H1 (cell line): Measurements from ENCODE around the gene LEMD1. TPM values are rescaled to one million over a fixed set of nuclear protein-coding genes. Genes with fewer than 3 reads are reported as not detected.

Experiments
- CTCF ChIA-PET: fragments of 300-600 bp; sonication (Branson Sonifier 250); formaldehyde crosslinking; loops from one replicate; lab custom pipeline; 2021; ENCODE audit not compliant: partially characterized antibody; lab: Charles Lee
- POLR2A ChIA-PET: fragments of 300-600 bp; sonication (Branson Sonifier 250); formaldehyde crosslinking; loops from one replicate; lab custom pipeline; 2021; ENCODE audit warnings: inconsistent platforms; ENCODE audit not compliant: partially characterized antibody; lab: Charles Lee
- DNase-seq, 2 experiments: peaks; one replicate each; pipeline versions ENCODE4 v3.0.0 to v3.0.0-alpha.2; 2010 to 2022; ENCODE audit warnings: low spot score in 2 of 2, low read depth in 1 of 2, mixed read lengths in 1 of 2
- FAIRE-seq: peaks from 2 replicates; lab custom pipeline; 2011; peaks lifted over from hg19 to GRCh38; lab: Jason Lieb, UNC
- H2AFZ ChIP-seq: 2 replicates; pipeline ENCODE4 v1.8.1; 2012; ENCODE audit warnings: low read length, inconsistent platforms
- H2AK5ac ChIP-seq: 2 replicates; pipeline ENCODE4 v1.6.1; 2013; ENCODE audit warnings: low read depth, low read length
- H2BK120ac ChIP-seq: replicated peaks from 2 replicates; pipeline ENCODE3; 2013; ENCODE audit warnings: low read depth, low read length, inconsistent platforms
- H2BK12ac ChIP-seq: 2 replicates; pipeline ENCODE4 v1.6.1; 2013; ENCODE audit warnings: low read depth, low read length
- H2BK15ac ChIP-seq: 2 replicates; pipeline ENCODE4 v1.6.1; 2013; ENCODE audit warnings: low read length
- H2BK20ac ChIP-seq: 2 replicates; pipeline ENCODE4 v1.6.1; 2013; ENCODE audit warnings: low read length
- H2BK5ac ChIP-seq: 2 replicates; pipeline ENCODE4 v1.6.1; 2013; ENCODE audit warnings: low read depth, low read length
- H3K14ac ChIP-seq: 2 replicates; pipeline ENCODE4 v1.6.1; 2013; ENCODE audit warnings: inconsistent platforms; ENCODE audit not compliant: insufficient read length
- H3K18ac ChIP-seq: 2 replicates; pipeline ENCODE4 v1.6.1; 2013; ENCODE audit warnings: low read length; ENCODE audit errors: extremely low read depth
- H3K23ac ChIP-seq: 2 replicates; pipeline ENCODE4 v1.6.1; 2013; ENCODE audit warnings: inconsistent platforms; ENCODE audit not compliant: insufficient read length
- H3K23me2 ChIP-seq: 2 replicates; pipeline ENCODE4 v1.6.1; 2013; ENCODE audit warnings: low read depth, low read length
- H3K27ac ChIP-seq: 2 replicates; pipeline ENCODE4 v1.6.1; 2011; ENCODE audit warnings: low read depth, low read length, inconsistent platforms
- H3K27me3 ChIP-seq, 4 experiments: replicated peaks in 1 of 4; 1 replicate in 1 of 4; 2 replicates in 3 of 4; pipeline versions ENCODE4 v1.6.1 to v1.8.1; 2011 to 2013; ENCODE audit warnings: low read length in 3 of 4, mild to moderate bottlenecking in 3 of 4, inconsistent platforms in 2 of 4, mixed read lengths in 2 of 4, moderate library complexity in 1 of 4; ENCODE audit not compliant: control insufficient read depth in 3 of 4, insufficient read depth in 3 of 4; ENCODE audit errors: extremely low read depth in 1 of 4
- H3K36me3 ChIP-seq, 4 experiments: 2 replicates each; pipeline versions ENCODE4 v1.6.1 to v1.8.1; 2011 to 2013; ENCODE audit warnings: mild to moderate bottlenecking in 4 of 4, low read length in 3 of 4, moderate library complexity in 2 of 4, control low read depth in 1 of 4, inconsistent platforms in 1 of 4; ENCODE audit not compliant: insufficient read depth in 4 of 4, control insufficient read depth in 2 of 4
- H3K4ac ChIP-seq: replicated peaks from 2 replicates; pipeline ENCODE3; 2013; ENCODE audit warnings: low read length, low read depth, mixed read lengths, inconsistent platforms; ENCODE audit not compliant: insufficient read length
- H3K4me1 ChIP-seq, 4 experiments: replicated peaks in 1 of 4; 1 replicate in 1 of 4; 2 replicates in 3 of 4; pipeline versions ENCODE4 v1.6.1 to v1.8.1; 2011 to 2013; ENCODE audit warnings: low read length in 3 of 4, inconsistent platforms in 2 of 4, mixed read lengths in 1 of 4; ENCODE audit not compliant: insufficient read depth in 4 of 4, control insufficient read depth in 3 of 4
- H3K4me2 ChIP-seq, 2 experiments: 2 replicates each; pipeline versions ENCODE4 v1.6.1 to v1.8.1; 2011 to 2013; ENCODE audit warnings: low read depth in 2 of 2, low read length in 2 of 2, control low read depth in 1 of 2, inconsistent platforms in 1 of 2, mild to moderate bottlenecking in 1 of 2; ENCODE audit not compliant: insufficient read depth in 1 of 2
- H3K4me3 ChIP-seq, 4 experiments: fragments of 200-600, 300-600 bp in 1 of 4; sonication (generic), shearing (Covaris generic), sonication (Bioruptor Twin) in 1 of 4; 2 replicates each; pipeline versions ENCODE4 v1.5.1 to v1.8.1; 2011 to 2016; ENCODE audit warnings: low read length in 4 of 4, low read depth in 3 of 4, control low read depth in 2 of 4, inconsistent platforms in 2 of 4, mild to moderate bottlenecking in 2 of 4, mixed read lengths in 1 of 4, moderate library complexity in 1 of 4; ENCODE audit not compliant: insufficient read depth in 2 of 4; ENCODE audit errors: extremely low read depth in 1 of 4
- H3K56ac ChIP-seq: replicated peaks from 2 replicates; pipeline ENCODE3; 2013; ENCODE audit warnings: low read depth, mild to moderate bottlenecking, mixed read lengths, low read length, inconsistent platforms; ENCODE audit not compliant: insufficient read length
- H3K79me1 ChIP-seq: 2 replicates; pipeline ENCODE4 v1.6.1; 2013; ENCODE audit warnings: low read depth, low read length, control low read depth
- H3K79me2 ChIP-seq, 2 experiments: 2 replicates each; pipeline versions ENCODE4 v1.6.1 to v1.8.1; 2012 to 2013; ENCODE audit warnings: low read length in 2 of 2, mild to moderate bottlenecking in 2 of 2, inconsistent platforms in 1 of 2; ENCODE audit not compliant: insufficient read depth in 2 of 2, control insufficient read depth in 1 of 2
- H3K9ac ChIP-seq, 4 experiments: replicated peaks in 1 of 4; 1 replicate in 1 of 4; 2 replicates in 3 of 4; pipeline versions ENCODE4 v1.6.1 to v1.8.1; 2011 to 2013; ENCODE audit warnings: low read depth in 3 of 4, low read length in 3 of 4, control low read depth in 2 of 4, mild to moderate bottlenecking in 2 of 4, moderate library complexity in 2 of 4, inconsistent platforms in 1 of 4; ENCODE audit errors: extremely low read depth in 1 of 4
- H3K9me3 ChIP-seq, 2 experiments: 2 replicates each; pipeline versions ENCODE4 v1.6.1 to v1.8.1; 2012 to 2013; ENCODE audit warnings: mild to moderate bottlenecking in 2 of 2, moderate library complexity in 2 of 2, control low read depth in 1 of 2, inconsistent platforms in 1 of 2, low read depth in 1 of 2, low read length in 1 of 2, mixed read lengths in 1 of 2; ENCODE audit not compliant: insufficient read depth in 2 of 2
- H4K20me1 ChIP-seq, 2 experiments: replicated peaks in 1 of 2; 2 replicates each; pipeline versions ENCODE3 to v1.8.1; 2011 to 2013; ENCODE audit warnings: inconsistent platforms in 2 of 2, low read length in 2 of 2, mild to moderate bottlenecking in 1 of 2; ENCODE audit not compliant: insufficient read depth in 2 of 2, control insufficient read depth in 1 of 2
- H4K5ac ChIP-seq: 2 replicates; pipeline ENCODE4 v1.6.1; 2013; ENCODE audit warnings: low read length, low read depth, mixed read lengths, inconsistent platforms; ENCODE audit not compliant: insufficient read length
- H4K8ac ChIP-seq: 2 replicates; pipeline ENCODE4 v1.8.0; 2013; ENCODE audit warnings: mild to moderate bottlenecking, moderate library complexity, low read length, inconsistent platforms; ENCODE audit not compliant: insufficient read depth; ENCODE audit errors: extremely low read depth
- H4K91ac ChIP-seq: replicated peaks from 2 replicates; pipeline ENCODE3; 2013; ENCODE audit warnings: low read length, mixed read lengths, inconsistent platforms; ENCODE audit not compliant: insufficient read length
- CHD1 ChIP-seq: IDR thresholded peaks from 2 replicates; pipeline ENCODE4 v1.6.1; 2012; ENCODE audit warnings: low read depth, low read length, improper control_type of control experiment
- CHD2 ChIP-seq: IDR thresholded peaks from 2 replicates; pipeline ENCODE4 v1.6.1; 2012; ENCODE audit warnings: low read length, improper control_type of control experiment
- EGR1 ChIP-seq: IDR thresholded peaks from 2 replicates; pipeline ENCODE4 v1.6.1; 2011; ENCODE audit warnings: low read depth, low read length, borderline replicate concordance
- GABPA ChIP-seq: IDR thresholded peaks from 2 replicates; pipeline ENCODE4 v1.6.1; 2011; ENCODE audit warnings: mild to moderate bottlenecking, low read length, moderate library complexity, borderline replicate concordance; ENCODE audit not compliant: insufficient read depth
- MAFK ChIP-seq: IDR thresholded peaks from 2 replicates; pipeline ENCODE4 v1.6.1; 2012; ENCODE audit warnings: low read depth, mild to moderate bottlenecking, improper control_type of control experiment, low read length
- NANOG ChIP-seq: IDR thresholded peaks from 2 replicates; pipeline ENCODE4 v1.6.1; 2011; ENCODE audit warnings: low read length, low read depth, mild to moderate bottlenecking, inconsistent platforms; ENCODE audit not compliant: insufficient read depth, poor library complexity, severe bottlenecking
- RAD21 ChIP-seq, 2 experiments: IDR thresholded peaks in 1 of 2; conservative IDR thresholded peaks in 1 of 2; 2 replicates each; pipeline ENCODE4 v1.6.1; 2011; ENCODE audit warnings: low read depth in 2 of 2, low read length in 2 of 2, improper control_type of control experiment in 1 of 2, inconsistent platforms in 1 of 2, mild to moderate bottlenecking in 1 of 2, moderate library complexity in 1 of 2
- RFX5 ChIP-seq: IDR thresholded peaks from 2 replicates; pipeline ENCODE4 v1.6.1; 2011; ENCODE audit warnings: low read depth, low read length, improper control_type of control experiment, borderline replicate concordance
- SAP30 ChIP-seq: fragments of 300-600 bp; sonication (generic); IDR thresholded peaks from 2 replicates; pipeline ENCODE4 v1.7.1; 2012; ENCODE audit warnings: low read length, moderate library complexity, mild to moderate bottlenecking, inconsistent platforms; ENCODE audit not compliant: insufficient read depth, insufficient replicate concordance
- WGBS, 2 experiments: shearing (Covaris generic) in 1 of 2; methylation state at CpG; one replicate each; pipeline versions ENCODE4 v1.1.6 to v1.1.7; 2013 to 2015; ENCODE audit warnings: low lambda C conversion rate in 2 of 2, mixed read lengths in 2 of 2, inconsistent platforms in 1 of 2, low coverage in 1 of 2, missing lambda C conversion rate in 1 of 2; ENCODE audit not compliant: insufficient replicate concordance in 2 of 2, insufficient coverage in 1 of 2, insufficient read length in 1 of 2; ENCODE audit errors: extremely low coverage in 1 of 2, missing lambda C conversion rate in 1 of 2; 5-methylcytosine and 5-hydroxymethylcytosine counted together
- polyA plus RNA-seq, 7 experiments: library from polyadenylated mRNA; depleted of rRNA in 3 of 7; stranded (reverse) in 5 of 7; unstranded in 2 of 7; fragments of >200 nt in 5 of 7; fragments of 200-250 nt in 2 of 7; gene quantifications; 1 replicate in 5 of 7; 2 replicates in 1 of 7; 4 replicates in 1 of 7; pipeline versions ENCODE4 v1.2.1 to v1.2.3, GENCODE V29; 2011 to 2013; ENCODE audit warnings: missing spikeins in 2 of 7, mixed read lengths in 2 of 7
- total RNA-seq: library from RNA; stranded (reverse); fragmentation: NEBNext Ultra II Directional; extraction: Animal tissue kit (Norgen Biotek cat#: 25700); gene quantifications from 2 replicates; pipeline ENCODE4 v1.2.1, GENCODE V29; 2021
- TF ChIP-seq, protein P1 (sequence below): IDR thresholded peaks from 2 replicates; pipeline ENCODE4 v1.6.1; 2012; ENCODE audit warnings: inconsistent platforms

Gene LEMD1
- total and polyA plus RNA-seq, 2 of the 8 experiments (the other 6 are each of a cell fraction or from before 2014, with no cell fraction given), result 10.0 to 10.5 TPM

GRCh38 chr1:205353191-205353590 is 68.7 kb downstream of the LEMD1 start:
- Histone ChIP-seq H3K36me3 (no peaks in the 10 kb centered on the region), H4K20me1 (no peaks in the 10 kb centered on the region), H3K27ac (no peak overlapping the region), H3K9me3 (no peaks in the 10 kb centered on the region), H2BK120ac (no peak overlapping the region), H2BK15ac (no peak overlapping the region), H4K8ac (no peak overlapping the region), H3K14ac (no peak overlapping the region), H3K4me2 (no peak overlapping the region), H3K27me3 (no peaks in the 10 kb centered on the region; a peak in 1 of 7 replicates), H2BK20ac (no peak overlapping the region), H3K79me2 (no peaks in the 10 kb centered on the region), H2BK5ac (no peak overlapping the region), H2AK5ac (no peak overlapping the region), H3K4me3 (no peak overlapping the region), H4K91ac (no peak overlapping the region), H3K18ac (no peak overlapping the region), H2BK12ac (no peak overlapping the region), H4K5ac (no peak overlapping the region), H3K23ac (no peak overlapping the region), H3K4ac (no peak overlapping the region), H3K79me1 (no peaks in the 10 kb centered on the region), H3K23me2 (no peaks in the 10 kb centered on the region), H3K56ac (no peak overlapping the region), H3K4me1 (peaks cover 27 to 53% (median 35%) of the 10 kb centered on the region in 4 experiments), H3K9ac (no peak overlapping the region), H2AFZ (no peak overlapping the region)
- ChIA-PET CTCF (interaction anchor here (0.9 to 67.1 kb wide), 30 partner anchors 8 to 218 kb away, joined by 3 to 2424 read pairs (median 10); partner anchors contain the start of genes BLACAT1 and TMCC2), POLR2A (no interaction called here)
- FAIRE-seq (no peak), DNase-seq (no peak)
- 97% methylated on average over 4 of the region's 4 CpGs; no CpG with 5 or more reads in 1 of the 2 experiments for WGBS, 2 experiments
- TF ChIP-seq MAFK (no peak), CHD1 (no peak), EGR1 (no peak), GABPA (no peak), NANOG (no peak), CHD2 (no peak), SAP30 (no peak), RFX5 (no peak), RAD21 (IDR thresholded peaks at IDR 0.05 in 1 of 2, conservative IDR thresholded peaks at IDR 0.05 in 1 of 2; ENCODE audit: low read depth in 2 of 2, low read length in 2 of 2) (no peak)
- TF ChIP-seq, protein P1, sequence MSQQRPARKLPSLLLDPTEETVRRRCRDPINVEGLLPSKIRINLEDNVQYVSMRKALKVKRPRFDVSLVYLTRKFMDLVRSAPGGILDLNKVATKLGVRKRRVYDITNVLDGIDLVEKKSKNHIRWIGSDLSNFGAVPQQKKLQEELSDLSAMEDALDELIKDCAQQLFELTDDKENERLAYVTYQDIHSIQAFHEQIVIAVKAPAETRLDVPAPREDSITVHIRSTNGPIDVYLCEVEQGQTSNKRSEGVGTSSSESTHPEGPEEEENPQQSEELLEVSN, result no peak
